Bladder microvascular endothelial cell (primary cell): ENCODE results near the gene NPPB. TPM values are rescaled to one million over a fixed set of nuclear protein-coding genes. Genes with fewer than 3 reads are reported as not detected.

Experiments used
- total RNA-seq: library from RNA; depleted of rRNA; stranded (reverse); fragments of >200 nt; gene quantifications from 2 replicates; pipeline ENCODE4 v1.2.3, GENCODE V29; 2014

NPPB gene
- total RNA-seq = not detected in 2 replicates

GRCh38 chr1:11858613-11858967, at the start of gene NPPB:
NPPB (minus strand) TSS chr1:11858945; CDS start chr1:11858833, 112 bp downstream.

DNA sequence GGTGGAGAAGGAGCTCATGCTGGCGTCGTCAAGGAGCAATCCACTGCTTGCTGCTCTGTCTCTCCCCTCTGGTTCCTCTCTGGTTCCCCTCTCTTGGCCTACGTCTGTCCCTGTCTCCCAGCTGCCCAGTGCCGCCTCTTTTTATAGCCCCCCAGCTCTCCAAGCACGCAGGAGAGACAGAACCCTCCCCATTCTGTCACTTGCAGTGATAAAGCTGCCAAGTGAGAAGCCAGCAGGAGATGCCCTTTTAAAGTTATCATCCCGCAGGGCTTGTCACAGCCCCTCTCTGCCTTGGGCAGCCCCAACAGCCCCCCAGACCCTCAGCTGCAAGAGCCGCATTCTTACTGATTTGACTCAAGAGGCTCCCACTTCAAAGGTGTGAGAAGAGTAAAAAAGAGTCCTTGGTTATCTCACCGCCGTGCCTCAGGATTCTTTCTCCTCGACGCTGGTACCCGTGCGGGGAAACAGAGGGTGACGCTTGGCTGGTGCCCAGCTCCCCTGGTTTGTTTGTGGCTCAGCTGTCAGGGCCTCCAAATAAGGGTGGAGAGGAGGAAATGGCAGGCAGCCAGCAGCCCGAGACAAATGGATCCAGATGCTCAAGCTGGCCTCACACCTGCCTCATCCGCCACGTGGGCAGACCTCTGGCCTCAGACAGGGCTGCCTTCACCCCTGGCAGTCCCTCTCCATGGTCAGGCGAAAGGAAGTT, 10.9 kb downstream of the NPPB start, which contains the start of gene NPPA:
TSS of gene NPPA (minus strand) at position 117 of the 706 bp plus-strand sequence. CDS start at position 18, 99 bp downstream.

Other genes with a start within 250 kb of the NPPB start
- 0.32 and 3.7 TPM in 2 replicates for gene FBXO2, start 204.5 kb downstream of the NPPB start, total RNA-seq
- 6.8 and 9.6 TPM in 2 replicates for gene FBXO44, start 204.1 kb downstream of the NPPB start, total RNA-seq
- gene FBXO6, start 194.7 kb downstream of the NPPB start, total RNA-seq = 1.1 and 2.6 TPM in 2 replicates
- 29.1 and 31.9 TPM in 2 replicates for gene MAD2L2, start 177.8 kb downstream of the NPPB start, total RNA-seq
- gene DRAXIN, start 167.2 kb downstream of the NPPB start, total RNA-seq = 0.32 and 0.69 TPM in 2 replicates
- 31.6 and 39.3 TPM in 2 replicates for gene AGTRAP, start 122.8 kb downstream of the NPPB start, total RNA-seq
- gene C1orf167, start 96.8 kb downstream of the NPPB start, total RNA-seq = 0.16 and 0.19 TPM in 2 replicates
- 18.1 and 32.9 TPM in 2 replicates for gene MTHFR, start 53.0 kb downstream of the NPPB start, total RNA-seq
- 6.0 and 11.5 TPM in 2 replicates for gene CLCN6, start 52.8 kb downstream of the NPPB start, total RNA-seq
- gene NPPA, start 11.2 kb downstream of the NPPB start, total RNA-seq = not detected in 2 replicates
- 36.1 and 54.6 TPM in 2 replicates for gene KIAA2013, start 67.5 kb upstream of the NPPB start, total RNA-seq
- 182 and 368 TPM in 2 replicates for gene PLOD1, start 75.8 kb upstream of the NPPB start, total RNA-seq
- gene MFN2, start 121.5 kb upstream of the NPPB start, total RNA-seq = 32.7 and 95.7 TPM in 2 replicates
- gene MIIP, start 160.6 kb upstream of the NPPB start, total RNA-seq = 26.9 and 27.4 TPM in 2 replicates
- 0.13 and 0.65 TPM in 2 replicates for gene TNFRSF8, start 204.4 kb upstream of the NPPB start, total RNA-seq